Measurements from ENCODE around the gene MTCL3.

Gene MTCL3

GRCh38 chr6:127518710-127519468 lies at the start of gene MTCL3:
TSS of gene MTCL3 (minus strand) at chr6:127519335.
- intact Hi-C loops (cut with micrococcal nuclease), result no loop called here
- peaks cover 44% of the 10 kb centered on the region for H3K4me1 ChIP-seq
- H3K36me3 ChIP-seq, result no peaks in the 10 kb centered on the region
- peak within 1 kb of the TSS; percentile 33 for H3K27ac ChIP-seq (replicated peaks)
- TF ChIP-seq CTCF (IDR thresholded peaks at IDR 0.05; ENCODE audit: borderline replicate concordance), result no peak
- peak; percentile 29 for DNase-seq
- H3K4me3 ChIP-seq, result peak within 1 kb of the TSS; percentile 56
- H3K27me3 ChIP-seq (ENCODE audit: low read depth), result peaks cover 100% of the 10 kb centered on the region
- H3K9me3 ChIP-seq (replicated peaks), result no peaks in the 10 kb centered on the region

DNA sequence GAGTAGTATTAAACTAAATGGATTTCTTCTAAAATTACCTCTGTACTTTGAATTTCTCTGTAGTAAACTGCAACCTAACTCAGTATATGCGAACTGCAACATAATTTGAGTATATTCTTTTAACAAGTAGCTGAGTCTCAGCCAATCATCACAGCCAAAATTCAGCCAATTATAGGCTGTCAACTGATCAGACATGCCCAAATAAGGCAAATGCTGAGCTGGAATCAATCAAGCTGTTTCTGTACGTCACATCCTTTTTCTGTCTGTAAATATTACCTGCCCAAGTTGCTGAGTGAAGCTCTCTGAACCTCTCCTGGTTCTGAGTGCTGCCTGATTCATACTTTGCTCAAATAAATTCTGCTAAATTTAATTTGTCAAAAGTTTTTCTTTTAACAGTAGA lies 48.3 kb upstream of the MTCL3 start:
- Histone ChIP-seq H3K4me3 (no peak overlapping the region), H3K36me3 (no peaks in the 10 kb centered on the region), H3K27ac (replicated peaks) (no peak overlapping the region), H3K27me3 (ENCODE audit: low read depth) (no peaks in the 10 kb centered on the region), H3K4me1 (no peaks in the 10 kb centered on the region), H3K9me3 (replicated peaks) (no peaks in the 10 kb centered on the region)
- intact Hi-C loops (cut with micrococcal nuclease), result no loop called here
- DNase-seq, result no peak
- TF ChIP-seq CTCF (IDR thresholded peaks at IDR 0.05; ENCODE audit: borderline replicate concordance), result no peak

DNA sequence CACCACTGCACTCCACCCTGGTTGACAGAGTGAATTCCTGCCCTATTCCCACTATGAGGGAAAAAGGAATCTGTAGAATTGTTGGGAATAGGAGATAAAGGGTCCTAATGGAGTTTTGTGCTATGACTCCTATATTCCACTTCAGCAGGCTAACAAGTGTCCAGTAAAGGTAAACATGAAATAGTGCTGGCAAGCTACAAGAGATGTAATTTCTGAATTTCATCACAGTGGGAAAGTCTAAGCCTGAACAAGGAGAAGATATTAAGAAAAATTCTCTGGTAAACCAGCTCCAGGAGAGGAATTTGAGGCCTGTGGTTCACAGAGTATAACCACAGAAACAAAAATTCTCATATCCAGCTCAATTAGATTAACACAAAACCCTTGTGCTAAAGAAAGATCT lies 47.5 kb upstream of the MTCL3 start:
- no peak for TF ChIP-seq CTCF (IDR thresholded peaks at IDR 0.05; ENCODE audit: borderline replicate concordance)
- Histone ChIP-seq H3K4me1 (no peaks in the 10 kb centered on the region), H3K27ac (replicated peaks) (no peak overlapping the region), H3K9me3 (replicated peaks) (no peaks in the 10 kb centered on the region), H3K27me3 (ENCODE audit: low read depth) (no peaks in the 10 kb centered on the region), H3K36me3 (no peaks in the 10 kb centered on the region), H3K4me3 (no peak overlapping the region)
- intact Hi-C loops (cut with micrococcal nuclease), result no loop called here
- DNase-seq, result no peak

DNA sequence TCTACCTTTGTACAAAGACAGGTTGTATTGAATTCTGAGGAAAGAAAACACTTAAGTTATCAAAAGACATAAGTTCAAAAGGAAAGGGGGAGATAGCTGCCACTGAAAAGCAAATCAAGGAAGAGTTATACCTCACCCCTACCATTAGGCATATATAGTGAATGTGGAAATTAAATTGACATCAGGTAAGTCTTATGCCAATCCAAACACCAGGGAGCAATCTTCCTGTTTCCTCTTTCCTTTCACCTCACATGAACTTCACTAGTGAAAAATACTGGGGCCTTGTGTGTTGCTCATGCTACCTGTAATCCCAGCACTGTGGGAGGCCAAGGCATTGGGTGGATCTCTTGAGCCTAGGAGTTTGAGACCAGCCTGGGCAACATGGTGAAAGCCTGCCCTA lies 47.0 kb upstream of the MTCL3 start:
- no peak overlapping the region for H3K4me3 ChIP-seq
- H3K27ac ChIP-seq (replicated peaks), result no peak overlapping the region
- H3K36me3 ChIP-seq, result no peaks in the 10 kb centered on the region
- DNase-seq, result no peak
- H3K27me3 ChIP-seq (ENCODE audit: low read depth), result no peaks in the 10 kb centered on the region
- no peaks in the 10 kb centered on the region for H3K4me1 ChIP-seq
- H3K9me3 ChIP-seq (replicated peaks), result no peaks in the 10 kb centered on the region
- intact Hi-C loops (cut with micrococcal nuclease), result no loop called here
- no peak for TF ChIP-seq CTCF (IDR thresholded peaks at IDR 0.05; ENCODE audit: borderline replicate concordance)

- no peak for DNase-seq
- intact Hi-C loops (cut with micrococcal nuclease), result no loop called here
- H3K4me3 ChIP-seq, result no peak overlapping the region
- no peaks in the 10 kb centered on the region for H3K27me3 ChIP-seq (ENCODE audit: low read depth)
- no peaks in the 10 kb centered on the region for H3K36me3 ChIP-seq
- no peaks in the 10 kb centered on the region for H3K4me1 ChIP-seq
- no peak for TF ChIP-seq CTCF (IDR thresholded peaks at IDR 0.05; ENCODE audit: borderline replicate concordance)
- no peaks in the 10 kb centered on the region for H3K9me3 ChIP-seq (replicated peaks)
- no peak overlapping the region for H3K27ac ChIP-seq (replicated peaks)
These were observed 45.6 kb upstream of the MTCL3 start for GRCh38 chr6:127564761-127565160.

Data from left ventricle myocardium inferior (tissue), 1 donor.